ENCODE data around the gene GPR153. TPM values are rescaled to one million over a fixed set of nuclear protein-coding genes. Genes with fewer than 3 reads are reported as not detected.

Gene GPR153
- total and polyA plus RNA-seq, 2 of the 8 experiments (the other 6 are each of a cell fraction or from before 2014, with no cell fraction given), result 5.7 to 8.1 TPM

DNA sequence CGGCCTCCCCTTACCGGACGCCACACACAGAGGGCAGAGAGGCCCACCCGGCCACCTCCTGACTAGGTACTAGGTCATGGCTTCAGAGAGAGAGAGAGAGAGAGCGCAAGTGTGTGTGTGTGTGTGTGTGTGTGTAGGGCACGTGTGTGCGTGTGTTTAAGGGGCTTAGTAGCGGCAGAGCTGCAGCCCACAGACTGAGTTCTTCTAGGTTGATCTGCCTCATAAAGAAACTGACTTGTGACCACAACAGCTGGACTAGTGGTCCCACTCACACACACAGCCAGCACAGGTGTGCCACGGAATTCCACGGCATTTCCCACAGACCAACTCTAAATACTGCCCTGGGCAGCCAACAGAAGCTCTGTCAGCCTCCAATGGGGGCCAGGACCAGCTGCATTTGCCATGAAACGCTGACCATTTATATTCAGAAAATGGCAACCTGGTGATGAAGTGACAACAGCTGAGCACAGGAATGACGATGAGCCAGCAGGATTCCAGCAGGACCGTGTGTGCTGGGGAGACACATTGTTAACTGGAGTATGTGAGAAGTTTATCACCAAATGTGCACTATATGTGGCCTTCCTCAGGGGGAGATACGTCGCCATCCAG is 38.8 kb upstream of the GPR153 start:
- no peak overlapping the region for H4K5ac ChIP-seq (ENCODE audit: insufficient read length, low read depth, low read length)
- H3K23ac ChIP-seq (ENCODE audit: insufficient read length), result no peak overlapping the region
- WGBS, 2 experiments (ENCODE audit: extremely low coverage in 1 of 2, insufficient coverage in 1 of 2, insufficient read length in 1 of 2, insufficient replicate concordance in 2 of 2, low coverage in 1 of 2, low lambda C conversion rate in 2 of 2, missing lambda C conversion rate in 1 of 2), result 89% methylated on average over 15 of the region's 15 CpGs; no CpG with 5 or more reads in 1 of the 2 experiments
- DNase-seq (ENCODE audit: low read depth in 1 of 2, low spot score in 2 of 2) (no peak), FAIRE-seq (no peak)
- no peak for TF ChIP-seq POU5F1 (IDR thresholded peaks at IDR 0.05; ENCODE audit: low read depth, low read length)
- no peak for TF ChIP-seq BACH1 (IDR thresholded peaks at IDR 0.05; ENCODE audit: low read length)
- no peak for TF ChIP-seq HDAC6 (IDR thresholded peaks at IDR 0.05; ENCODE audit: low read depth, low read length)
- TF ChIP-seq CHD1 (IDR thresholded peaks at IDR 0.05; ENCODE audit: low read depth, low read length), result no peak
- no peak for TF ChIP-seq CREB1 (IDR thresholded peaks at IDR 0.05)
- no peak overlapping the region for H2BK12ac ChIP-seq (ENCODE audit: low read depth, low read length)
- POLR2A ChIA-PET (ENCODE audit: partially characterized antibody), result no interaction called here
- no peaks in the 10 kb centered on the region; a peak in 1 of 4 replicates for H3K79me2 ChIP-seq (ENCODE audit: control insufficient read depth in 1 of 2, insufficient read depth in 2 of 2, low read length in 2 of 2)
- peaks cover 0 to 10% of the 10 kb centered on the region in 2 experiments for H4K20me1 ChIP-seq (replicated peaks in 1 of 2; ENCODE audit: control insufficient read depth in 1 of 2, insufficient read depth in 2 of 2, low read length in 2 of 2)
- no peak overlapping the region for H2BK20ac ChIP-seq (ENCODE audit: low read length)
- H3K14ac ChIP-seq (ENCODE audit: insufficient read length), result no peak overlapping the region
- H3K27ac ChIP-seq (ENCODE audit: low read depth, low read length), result 0 out of 2 replicates have a peak overlapping the region, but pooled peaks have one; percentile 25
- no peaks in the 10 kb centered on the region for H3K27me3 ChIP-seq (replicated peaks in 1 of 4; ENCODE audit: control insufficient read depth in 3 of 4, extremely low read depth in 1 of 4, insufficient read depth in 3 of 4, low read length in 3 of 4)
- H2BK5ac ChIP-seq (ENCODE audit: low read depth, low read length), result 0 out of 2 replicates have a peak overlapping the region, but pooled peaks have one; percentile 8
- H3K36me3 ChIP-seq (ENCODE audit: control insufficient read depth in 2 of 4, insufficient read depth in 4 of 4, low read length in 3 of 4), result peaks cover 0 to 2% (median 1%) of the 10 kb centered on the region in 4 experiments; a peak in 3 of 8 replicates
- no peak overlapping the region for H2BK15ac ChIP-seq (ENCODE audit: low read length)
- H3K23me2 ChIP-seq (ENCODE audit: low read depth, low read length), result no peaks in the 10 kb centered on the region
- H2BK120ac ChIP-seq (replicated peaks; ENCODE audit: low read depth, low read length), result no peak overlapping the region
- H2AK5ac ChIP-seq (ENCODE audit: low read depth, low read length), result no peak overlapping the region
- H4K91ac ChIP-seq (replicated peaks; ENCODE audit: insufficient read length, low read length), result no peak overlapping the region
- no peak overlapping the region for H3K18ac ChIP-seq (ENCODE audit: extremely low read depth, low read length)
- CTCF ChIA-PET (ENCODE audit: partially characterized antibody), result interaction anchor here (0.7 to 2.5 kb wide), 7 partner anchors 10 to 123 kb away, joined by 3 to 7 read pairs (median 3); no protein-coding TSS in a partner anchor
- H3K79me1 ChIP-seq (ENCODE audit: low read depth, low read length), result peaks cover 6% of the 10 kb centered on the region
- no peak overlapping the region for H3K56ac ChIP-seq (replicated peaks; ENCODE audit: insufficient read length, low read depth, low read length)
- H4K8ac ChIP-seq (ENCODE audit: extremely low read depth, insufficient read depth, low read length), result no peak overlapping the region
- H3K4ac ChIP-seq (replicated peaks; ENCODE audit: insufficient read length, low read depth, low read length), result no peak overlapping the region
- no peak overlapping the region for H2AFZ ChIP-seq (ENCODE audit: low read length)
- H3K4me2 ChIP-seq (ENCODE audit: insufficient read depth in 1 of 2, low read depth in 2 of 2, low read length in 2 of 2), result no peak overlapping the region
- H3K4me1 ChIP-seq (replicated peaks in 1 of 4; ENCODE audit: control insufficient read depth in 3 of 4, insufficient read depth in 4 of 4, low read length in 3 of 4), result no peaks in the 10 kb centered on the region
- no peaks in the 10 kb centered on the region for H3K9me3 ChIP-seq (ENCODE audit: insufficient read depth in 2 of 2, low read depth in 1 of 2, low read length in 1 of 2)
- no peak overlapping the region for H3K9ac ChIP-seq (replicated peaks in 1 of 4; ENCODE audit: extremely low read depth in 1 of 4, low read depth in 3 of 4, low read length in 3 of 4)
- H3K4me3 ChIP-seq (ENCODE audit: extremely low read depth in 1 of 4, insufficient read depth in 2 of 4, low read depth in 3 of 4, low read length in 4 of 4), result no peak overlapping the region

All from H1 (cell line).